Activated T-cell treated with anti-CD3 and anti-CD28 coated beads for 1 hour (primary cell): ENCODE results near the gene FZD4.
"Not testable (repeated sequence)": the region's sequence is repeated elsewhere in the genome, so short reads cannot be mapped to it uniquely, and the experiment has no call there.

Source experiments
- DNase-seq: peaks from one replicate; pipeline ENCODE4 v3.0.0-alpha.2; 2020; ENCODE audit warnings: low read depth

Gene FZD4

DNA sequence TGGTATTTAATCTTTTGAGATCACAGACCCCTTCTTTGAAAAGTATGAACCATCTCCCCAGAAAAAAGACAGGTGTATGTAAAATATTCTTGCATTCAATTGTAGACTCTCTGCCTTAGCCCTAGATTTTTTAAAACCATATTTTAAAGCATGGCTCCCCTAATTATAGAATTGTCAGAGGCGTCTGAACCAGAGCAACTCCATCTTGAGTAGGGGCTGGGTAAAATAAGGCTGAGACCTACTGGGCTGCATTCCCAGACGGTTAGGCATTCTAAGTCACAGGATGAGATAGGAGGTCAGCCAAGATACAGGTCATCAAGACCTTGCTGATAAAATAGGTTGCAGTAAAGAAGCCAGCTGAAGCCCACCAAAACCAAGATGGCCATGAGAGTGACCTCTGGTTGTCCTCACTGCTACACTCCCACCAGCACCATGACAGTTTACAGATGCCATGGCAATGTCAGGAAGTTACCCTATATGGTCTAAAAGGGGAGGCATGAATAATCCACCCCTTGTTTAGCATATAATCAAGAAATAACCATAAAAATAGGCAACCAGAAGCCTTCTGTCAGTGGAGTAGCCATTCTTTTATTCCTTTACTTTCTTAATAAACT is 17.9 kb downstream of the FZD4 start:
- DNase-seq, result not testable (repeated sequence)

DNA sequence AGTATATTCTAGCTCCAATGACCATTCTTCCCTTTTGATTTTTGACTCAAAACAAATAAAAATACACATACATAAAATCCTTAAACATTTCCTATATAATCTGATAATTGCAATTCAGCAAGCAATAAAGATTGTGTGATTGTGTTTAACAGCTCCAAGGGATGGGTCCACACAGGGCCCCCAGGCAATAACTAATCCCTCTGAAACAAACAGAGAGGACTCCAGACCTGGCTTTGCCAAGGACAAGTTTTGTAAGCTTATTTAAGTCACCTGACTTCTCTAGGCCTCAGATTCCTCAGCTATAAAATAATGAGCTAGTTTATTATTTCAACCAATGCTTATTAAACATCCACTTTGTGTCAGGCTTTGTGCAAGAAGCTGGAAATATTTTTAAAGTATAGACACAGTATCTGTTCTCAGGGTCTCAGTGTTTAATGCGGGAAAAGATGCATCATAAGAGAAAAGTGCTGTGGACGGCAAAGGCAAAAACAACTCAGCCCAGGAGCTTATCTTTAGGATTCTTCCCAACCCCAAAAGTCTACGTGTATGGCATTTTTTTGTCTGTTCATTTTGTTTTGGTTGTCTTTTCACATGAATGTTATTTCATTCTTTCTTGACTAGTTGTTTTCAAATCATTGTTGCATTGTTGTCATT is 20.1 kb downstream of the FZD4 start:
- DNase-seq, result no peak

DNA sequence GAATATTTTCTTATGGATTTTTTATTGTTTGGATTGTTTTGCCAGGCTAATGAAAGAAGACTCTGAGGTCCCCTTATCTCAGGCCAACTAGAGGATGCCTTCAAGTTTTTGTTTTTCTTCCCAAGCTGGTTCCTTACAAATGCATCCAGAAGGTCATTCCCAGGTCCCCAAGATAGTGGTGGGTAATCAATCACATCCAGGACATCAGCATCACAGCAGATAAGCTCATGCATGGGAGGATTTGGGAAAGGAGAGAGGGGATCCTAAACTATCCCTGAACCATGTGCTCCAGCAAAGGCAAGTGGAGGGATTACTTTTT is 20.7 kb downstream of the FZD4 start:
- DNase-seq, result no peak

DNA sequence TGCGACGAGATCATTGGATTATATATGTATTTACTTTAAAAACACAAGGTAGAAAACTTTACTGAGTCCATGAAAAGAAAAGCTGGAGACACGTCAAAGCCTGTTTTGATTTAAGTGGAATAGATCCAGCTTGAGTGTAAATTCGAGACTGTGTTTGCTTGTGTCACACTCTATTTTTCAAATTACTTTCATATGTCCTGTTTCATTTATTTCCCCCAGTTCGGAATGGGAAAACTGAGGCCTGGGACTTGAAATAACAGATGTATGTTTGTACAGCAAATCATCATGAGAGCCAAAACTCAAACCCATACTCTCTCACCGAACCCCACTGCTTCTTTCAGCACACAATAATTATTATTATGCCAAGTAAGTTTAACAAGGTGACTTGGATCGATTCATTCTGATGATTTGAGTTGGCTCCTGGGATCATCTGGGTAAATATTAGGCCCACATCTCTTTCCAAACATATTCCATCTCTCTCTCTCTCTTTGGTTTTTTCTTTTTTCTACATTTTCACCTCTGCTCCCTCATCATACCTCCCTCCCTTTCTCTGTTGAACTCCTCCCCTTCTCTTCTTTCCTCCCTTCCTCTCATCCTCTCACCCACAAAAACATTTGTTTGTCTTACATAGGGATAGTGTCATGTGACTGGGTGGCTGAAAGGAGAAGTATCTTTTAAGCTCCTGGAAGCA is 21.2 kb downstream of the FZD4 start:
- DNase-seq, result no peak

DNA sequence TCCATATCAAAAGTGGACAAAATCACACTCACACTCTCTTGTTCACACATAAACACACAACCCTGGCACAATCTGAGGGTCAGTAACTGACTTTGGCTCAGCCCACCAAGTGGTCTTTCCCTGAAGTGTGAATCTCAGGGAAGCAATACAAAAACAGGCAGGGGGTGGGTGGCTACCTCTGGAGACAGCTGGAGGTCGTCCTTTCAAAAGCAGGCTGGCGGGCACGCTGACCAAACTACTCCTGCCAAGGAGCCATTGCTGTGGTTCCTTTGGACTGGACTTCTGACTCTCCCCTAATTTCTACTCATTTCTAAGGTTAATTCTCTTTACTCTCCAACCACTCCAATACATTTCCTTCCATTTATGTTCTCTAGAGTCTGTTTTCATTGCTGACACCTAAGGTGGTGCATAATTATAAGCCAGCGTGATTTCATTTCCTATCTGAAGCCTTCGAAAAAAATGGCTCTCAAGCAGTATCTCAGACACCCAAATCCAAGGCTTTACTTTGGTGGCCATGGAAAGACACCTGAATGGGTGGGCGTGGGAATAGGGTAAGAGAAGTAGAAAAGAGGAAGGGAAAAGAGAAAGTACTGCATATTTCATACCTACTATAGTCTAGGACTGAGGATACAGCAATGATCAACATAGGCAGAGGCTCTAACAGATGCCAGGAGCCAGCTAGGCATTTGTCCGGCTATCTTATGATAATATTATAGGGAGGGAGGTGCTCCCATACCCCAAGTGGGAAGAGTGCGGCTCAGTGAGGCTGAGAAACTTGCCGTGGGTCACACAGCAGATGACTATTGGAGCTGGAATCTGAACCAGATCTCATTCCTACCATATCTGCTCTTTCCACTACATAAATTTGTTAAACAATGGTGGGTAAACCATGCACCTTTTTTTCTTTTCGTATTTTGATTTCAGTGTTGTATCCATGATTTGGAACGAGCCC is 22.0 kb downstream of the FZD4 start:
- no peak for DNase-seq

DNA sequence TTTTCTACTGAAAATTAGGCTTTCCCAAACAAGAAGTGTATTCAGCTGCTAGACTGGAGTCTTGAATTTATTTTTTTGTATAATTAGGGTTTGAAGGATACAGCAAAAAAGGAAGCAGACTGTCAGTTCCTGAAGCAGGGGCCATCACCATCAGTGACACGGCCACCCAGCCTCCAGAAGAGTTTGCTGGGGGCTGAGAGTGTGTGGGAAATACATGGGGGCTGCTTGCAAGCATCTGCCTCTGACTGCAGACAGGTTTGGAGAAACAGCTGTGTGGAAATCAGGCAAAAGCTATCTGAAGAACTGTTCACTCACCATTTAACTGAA is 23.0 kb downstream of the FZD4 start:
- DNase-seq, result no peak

DNA sequence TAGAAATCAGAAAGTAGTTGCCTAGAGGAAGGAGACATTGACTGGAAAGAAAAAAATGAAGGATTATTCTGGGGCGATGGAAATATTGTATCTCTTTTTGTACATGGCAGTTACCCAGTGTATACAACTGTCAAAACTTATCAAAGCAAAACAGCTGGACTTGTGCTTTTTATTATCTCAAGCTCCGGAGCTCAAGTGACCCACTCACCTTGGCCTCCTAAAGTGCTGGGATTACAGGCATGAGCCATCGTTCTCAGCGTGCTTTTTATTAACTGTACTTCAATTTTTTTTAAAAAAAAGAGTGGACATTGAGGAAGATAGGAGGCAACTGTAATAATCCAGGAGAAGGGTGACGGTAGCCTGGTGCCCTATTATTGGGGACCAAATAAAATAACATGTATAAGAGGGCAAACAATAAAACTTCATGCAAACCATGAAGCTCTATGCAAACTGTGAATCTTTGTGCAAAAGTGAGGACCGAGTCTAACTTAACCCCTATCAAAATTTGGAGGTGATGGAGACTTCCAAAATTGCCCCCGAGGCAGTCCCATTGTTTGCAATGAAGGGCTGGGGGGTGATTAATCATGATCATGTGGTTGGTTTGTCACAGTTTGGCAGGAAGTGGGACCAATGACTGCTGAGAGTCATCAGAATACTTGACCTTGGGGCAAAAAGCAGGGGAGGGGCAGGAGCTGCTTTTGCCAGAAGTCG is 23.5 kb downstream of the FZD4 start:
- no peak for DNase-seq

DNA sequence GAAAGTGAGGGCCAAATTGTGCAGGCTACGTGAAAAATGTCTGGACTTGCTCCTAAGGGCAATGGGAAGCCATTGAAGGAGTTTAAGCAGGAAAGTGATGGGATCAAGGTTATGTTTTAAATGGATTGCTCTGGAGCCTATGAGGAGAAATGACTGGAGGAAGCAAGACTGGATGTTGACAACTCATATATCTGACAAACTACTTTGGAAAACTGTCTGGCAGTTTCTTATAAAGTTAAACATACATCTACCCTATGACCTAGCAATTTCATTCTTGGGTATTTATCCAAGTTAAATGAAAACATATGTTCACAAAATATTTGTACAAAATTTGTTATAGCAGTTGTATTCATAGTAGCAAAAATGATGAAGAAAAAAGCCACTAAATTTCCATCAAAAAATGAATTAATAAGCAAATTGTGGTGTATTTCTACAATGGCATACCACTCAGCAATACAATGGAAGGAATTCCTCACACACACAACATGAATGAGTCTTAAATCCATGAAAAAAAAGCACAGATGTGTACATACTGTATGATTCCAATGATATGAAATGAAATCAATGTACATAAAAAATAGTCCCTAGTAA is 24.1 kb downstream of the FZD4 start:
- DNase-seq, result no peak

DNA sequence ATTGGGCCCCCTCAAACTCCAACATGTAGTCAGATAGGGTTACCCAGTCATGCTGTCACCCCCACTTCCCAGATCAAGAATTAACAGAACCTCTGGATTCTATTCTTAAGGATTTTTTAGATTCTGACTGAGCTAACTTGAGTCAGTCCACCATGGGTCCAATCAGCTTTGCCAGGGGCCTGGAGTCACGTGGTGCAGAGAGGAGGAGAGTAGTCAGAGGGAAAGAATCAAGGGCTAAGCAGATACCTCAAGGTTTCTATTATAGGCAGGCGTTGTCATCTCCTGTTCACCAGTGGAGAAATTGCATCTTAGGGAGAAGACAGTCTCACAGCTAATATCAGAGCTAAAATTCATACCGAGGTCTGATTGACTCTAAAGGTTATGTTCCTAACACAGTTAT is 28.2 kb downstream of the FZD4 start:
- DNase-seq, result no peak

DNA sequence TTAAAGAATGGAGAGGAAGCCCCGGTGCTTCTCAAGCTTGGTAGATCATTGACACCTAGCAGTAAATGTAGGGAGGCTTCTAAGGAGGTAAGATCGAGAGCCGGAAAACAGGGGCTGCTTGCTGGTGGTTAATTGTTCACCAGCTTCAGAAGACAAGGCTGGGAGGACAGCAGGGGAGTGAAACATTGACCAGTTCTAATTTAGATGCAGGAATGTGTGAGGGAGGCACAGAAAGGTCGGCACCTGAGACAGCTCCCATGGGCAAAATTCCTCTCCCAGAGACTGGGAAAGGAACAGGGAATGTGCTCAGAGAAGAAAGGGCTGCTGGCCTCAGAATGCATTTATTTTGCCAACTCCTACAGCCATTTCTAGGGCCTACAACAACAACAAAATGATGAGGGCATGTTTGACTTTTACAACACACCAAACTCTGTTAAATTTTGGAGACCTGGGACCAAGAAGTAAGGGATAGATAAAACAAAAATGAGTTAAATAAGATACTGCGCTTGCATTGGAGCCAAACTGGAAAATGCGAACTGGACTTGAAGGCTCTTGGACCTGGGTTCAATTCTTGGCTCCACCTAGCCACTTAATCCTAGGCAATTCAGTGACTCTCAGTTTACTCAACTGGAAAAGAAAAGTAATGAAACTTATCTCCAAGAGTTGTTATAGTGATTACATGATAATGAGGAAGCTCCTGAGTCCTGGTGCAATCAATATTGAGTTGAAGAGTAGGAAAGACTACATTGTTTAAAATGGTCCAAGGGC is 31.0 kb downstream of the FZD4 start:
- no peak for DNase-seq

DNA sequence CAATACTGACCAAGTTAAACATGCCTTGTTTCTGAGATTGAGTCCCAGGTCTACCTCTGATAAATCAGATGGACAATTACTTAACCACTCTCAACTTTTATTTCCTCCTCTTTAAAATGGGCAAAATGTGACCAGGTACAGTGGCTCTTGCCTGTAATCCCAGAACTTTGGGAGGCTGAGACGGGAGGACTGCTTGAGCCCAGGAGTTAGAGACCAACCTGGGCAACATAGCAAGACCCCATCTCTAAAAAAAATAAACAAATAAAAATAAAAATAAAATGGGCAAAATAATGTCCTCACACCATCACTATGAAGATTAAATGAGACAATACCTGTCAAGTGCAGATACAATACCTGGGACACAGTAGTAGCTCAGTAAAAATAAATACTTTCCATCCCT is 33.0 kb downstream of the FZD4 start:
- DNase-seq, result no peak

DNA sequence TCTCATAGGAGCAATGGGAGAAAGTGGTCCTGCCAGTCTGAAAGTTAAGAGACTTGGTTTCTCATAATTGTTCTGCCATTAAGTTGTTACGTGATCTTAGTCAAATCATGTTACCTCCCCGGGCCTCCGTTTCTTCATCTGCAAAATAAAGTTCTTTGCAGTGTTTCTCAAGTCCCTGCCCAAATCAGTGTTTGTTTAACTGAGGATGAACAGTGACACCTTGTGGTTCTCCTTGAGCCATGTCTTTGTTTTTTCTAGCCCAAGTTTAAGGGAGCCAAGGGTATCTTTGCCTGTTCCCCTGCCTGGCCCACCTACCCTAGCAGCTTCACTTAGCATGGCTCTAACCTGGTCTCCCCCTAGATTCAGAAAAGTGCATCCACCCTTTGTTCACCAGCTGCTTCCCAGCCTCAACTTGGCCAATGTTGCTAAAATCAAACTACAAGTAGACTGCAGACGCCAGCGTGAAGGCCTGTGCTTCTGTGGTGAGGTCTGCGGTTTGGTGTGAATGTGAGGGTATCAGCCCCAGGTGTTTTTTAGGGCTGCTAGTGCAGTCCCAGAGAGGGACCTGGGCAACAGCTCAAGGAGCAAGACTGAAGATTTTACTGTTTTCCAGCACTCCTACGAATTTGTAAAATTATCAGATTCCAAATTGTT is 35.5 kb downstream of the FZD4 start:
- DNase-seq, result no peak

DNA sequence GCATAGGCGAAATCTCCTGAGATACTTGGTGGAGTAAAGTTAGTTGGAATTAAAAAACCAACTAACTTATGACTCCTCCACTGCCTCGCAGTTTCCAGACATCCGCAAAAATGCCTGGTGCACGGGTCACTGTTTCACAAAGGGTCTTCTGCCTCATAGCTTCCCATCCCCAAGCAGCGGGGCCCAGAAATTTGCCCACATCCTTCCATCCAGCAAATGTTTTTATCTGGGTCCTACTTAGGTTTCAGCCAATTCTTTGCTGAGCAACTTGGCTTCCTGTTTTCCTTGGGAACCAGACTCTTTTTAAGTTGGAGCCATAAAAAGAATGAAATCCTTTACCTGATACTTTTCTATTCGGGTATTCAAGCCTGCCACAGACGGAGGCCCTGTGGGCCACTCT is 36.2 kb downstream of the FZD4 start:
- DNase-seq, result no peak

DNA sequence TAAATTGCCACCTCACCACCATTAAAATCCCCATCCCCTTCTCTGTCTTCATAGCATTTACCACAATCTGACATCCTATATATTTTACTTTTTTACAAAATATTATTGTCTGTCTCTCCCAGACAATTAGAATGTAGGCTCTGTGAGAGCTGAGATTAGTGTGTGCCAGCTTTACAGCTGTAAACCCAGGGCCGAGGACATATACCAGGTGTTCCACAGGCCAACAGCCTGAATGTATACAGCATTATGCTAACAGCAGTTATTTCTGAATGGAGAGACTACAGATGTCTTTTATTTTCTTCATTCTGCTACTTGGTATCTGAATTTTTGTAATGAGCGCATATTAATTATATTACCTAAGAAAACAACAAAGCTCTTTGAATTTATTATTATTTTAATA is 36.7 kb downstream of the FZD4 start:
- DNase-seq, result no peak

DNA sequence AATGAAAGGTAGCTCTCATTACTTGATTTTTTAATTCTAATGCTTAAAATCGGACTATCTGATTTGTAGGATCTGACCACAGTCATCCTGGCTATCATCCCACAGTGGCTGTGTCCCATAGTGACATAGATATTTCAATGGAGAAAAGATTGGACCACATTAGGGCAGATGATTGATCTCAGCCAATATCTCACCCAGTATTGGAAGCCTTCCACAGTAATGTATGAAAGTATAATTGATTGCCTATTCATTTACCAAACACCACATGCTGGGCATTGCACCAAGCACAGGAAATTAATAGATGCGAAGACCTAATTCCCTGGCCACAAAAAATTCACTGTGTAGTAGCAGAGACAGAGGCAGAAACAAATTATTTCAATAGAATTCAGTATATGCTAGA is 37.6 kb downstream of the FZD4 start:
- DNase-seq, result no peak

DNA sequence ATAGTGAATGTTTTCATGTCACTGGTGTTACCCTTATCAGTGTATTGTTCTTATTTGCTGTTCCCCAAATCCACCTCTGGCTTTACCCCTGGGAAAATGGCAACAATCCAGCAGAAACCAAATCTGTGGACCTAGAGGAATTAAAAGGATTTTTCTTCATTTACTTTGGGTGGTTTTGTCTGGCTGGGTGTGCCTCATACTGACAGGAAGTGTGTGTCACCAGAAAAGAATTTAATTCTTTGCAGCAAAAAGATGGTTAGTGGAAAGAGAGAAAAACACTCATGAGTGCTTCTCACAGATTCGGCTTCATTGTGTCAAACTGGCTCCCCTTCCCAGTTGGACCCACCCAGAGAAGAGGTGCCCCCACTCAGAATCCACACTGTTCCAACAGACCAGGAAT is 38.9 kb downstream of the FZD4 start:
- DNase-seq, result no peak

DNA sequence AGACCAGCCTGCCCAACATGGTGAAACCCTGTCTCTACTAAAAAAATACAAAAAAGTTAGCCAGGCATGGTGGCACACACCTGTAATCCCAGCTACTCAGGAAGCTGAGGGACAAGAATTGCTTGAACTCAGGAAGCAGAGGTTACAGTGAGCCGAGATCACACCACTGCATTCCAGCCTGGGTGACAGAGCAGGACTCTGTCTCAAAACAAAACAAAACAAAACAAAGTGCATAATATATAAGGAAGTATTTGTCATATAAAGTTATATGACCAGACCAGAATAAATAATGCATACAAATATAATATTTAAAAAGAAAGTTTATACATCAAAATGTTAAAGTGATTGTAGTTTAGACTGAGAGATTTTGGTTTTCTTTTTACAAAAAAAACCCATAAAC is 39.3 kb downstream of the FZD4 start:
- not testable (repeated sequence) for DNase-seq

DNA sequence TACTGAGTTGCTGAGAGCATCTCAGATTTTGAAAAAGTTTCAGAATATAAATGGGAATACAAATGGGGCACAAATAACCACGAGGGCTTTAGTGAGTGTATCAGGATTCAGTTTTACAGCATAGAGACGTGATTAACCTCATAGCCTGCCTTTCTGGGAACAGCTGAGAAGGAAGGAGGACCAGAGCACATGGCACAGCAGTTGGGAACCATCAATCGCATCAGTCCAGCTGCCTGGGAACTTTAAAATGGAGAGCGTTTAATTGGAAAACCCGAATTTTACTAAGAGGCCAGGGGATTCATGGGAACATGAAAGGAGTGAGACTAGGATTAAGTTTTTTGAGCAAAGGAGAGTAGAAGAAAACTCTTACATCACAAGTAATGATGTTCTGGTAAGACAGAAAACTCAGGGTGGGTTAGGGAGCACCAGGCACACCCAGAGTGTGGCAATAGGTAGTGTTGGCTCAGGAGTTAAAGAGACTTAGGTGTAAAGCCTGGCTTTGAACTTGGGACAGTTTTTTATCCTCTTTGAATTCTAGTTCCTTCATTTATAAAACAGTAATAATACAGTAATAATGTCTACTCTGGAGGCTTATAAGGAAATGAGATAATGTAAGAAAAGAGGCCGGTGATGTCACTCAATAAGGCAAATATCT is 40.2 kb downstream of the FZD4 start:
- DNase-seq, result no peak

DNA sequence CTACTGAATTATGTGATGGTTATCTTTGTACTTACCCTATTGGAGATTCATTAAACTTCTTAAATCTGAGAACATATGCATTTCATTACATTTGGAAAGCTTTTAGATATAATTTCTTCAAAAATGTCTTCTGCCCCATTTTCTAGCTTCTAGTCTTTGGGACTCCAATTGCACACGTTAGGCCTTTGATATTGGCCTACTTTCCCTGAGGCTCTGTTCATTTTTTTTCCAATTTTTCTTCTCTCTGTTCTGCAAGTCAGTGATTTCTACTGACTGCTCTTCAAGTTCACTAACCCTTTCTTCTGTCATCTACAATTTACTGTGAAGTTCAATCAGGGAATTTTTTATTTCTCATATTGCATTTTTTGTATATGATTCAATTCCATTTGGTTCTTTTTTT is 43.0 kb downstream of the FZD4 start:
- no peak for DNase-seq

DNA sequence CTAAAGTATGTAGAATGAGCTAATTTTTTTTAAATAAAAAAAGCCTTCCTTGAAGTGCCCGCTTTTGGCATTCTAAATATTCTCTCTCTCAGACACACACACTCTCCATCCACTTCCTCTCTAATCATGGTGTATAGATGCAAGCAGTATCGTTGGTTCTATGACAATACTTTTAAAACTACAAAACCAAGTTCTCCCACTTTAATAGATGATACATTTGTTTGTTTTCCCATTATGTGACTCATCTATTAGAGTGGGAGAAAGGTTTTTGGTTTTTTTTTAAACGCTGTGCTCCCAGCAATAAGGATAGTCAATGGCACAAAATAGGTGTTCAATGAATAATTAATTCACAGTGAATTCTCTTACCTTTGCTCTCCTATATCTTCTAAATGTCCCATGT is 44.6 kb downstream of the FZD4 start:
- no peak for DNase-seq
